D721Med (cell line): Measurements from ENCODE around the gene ZNRD2.

Source experiments
- DNase-seq: peaks from one replicate; pipeline ENCODE4 v3.0.0; 2011; ENCODE audit warnings: low spot score; ENCODE audit not compliant: insufficient read length
- FAIRE-seq: peaks from 2 replicates; lab custom pipeline; 2011; peaks lifted over from hg19 to GRCh38; lab: Jason Lieb, UNC
- TF ChIP-seq, protein P1 (sequence below): IDR thresholded peaks from 2 replicates; pipeline ENCODE4 v1.5.1; 2012; ENCODE audit warnings: mild to moderate bottlenecking, control low read depth; ENCODE audit not compliant: insufficient read depth; ENCODE audit errors: missing control alignments

Gene ZNRD2

GRCh38 chr11:65526744-65527143, 43.5 kb upstream of the ZNRD2 start:
- TF ChIP-seq, protein P1, sequence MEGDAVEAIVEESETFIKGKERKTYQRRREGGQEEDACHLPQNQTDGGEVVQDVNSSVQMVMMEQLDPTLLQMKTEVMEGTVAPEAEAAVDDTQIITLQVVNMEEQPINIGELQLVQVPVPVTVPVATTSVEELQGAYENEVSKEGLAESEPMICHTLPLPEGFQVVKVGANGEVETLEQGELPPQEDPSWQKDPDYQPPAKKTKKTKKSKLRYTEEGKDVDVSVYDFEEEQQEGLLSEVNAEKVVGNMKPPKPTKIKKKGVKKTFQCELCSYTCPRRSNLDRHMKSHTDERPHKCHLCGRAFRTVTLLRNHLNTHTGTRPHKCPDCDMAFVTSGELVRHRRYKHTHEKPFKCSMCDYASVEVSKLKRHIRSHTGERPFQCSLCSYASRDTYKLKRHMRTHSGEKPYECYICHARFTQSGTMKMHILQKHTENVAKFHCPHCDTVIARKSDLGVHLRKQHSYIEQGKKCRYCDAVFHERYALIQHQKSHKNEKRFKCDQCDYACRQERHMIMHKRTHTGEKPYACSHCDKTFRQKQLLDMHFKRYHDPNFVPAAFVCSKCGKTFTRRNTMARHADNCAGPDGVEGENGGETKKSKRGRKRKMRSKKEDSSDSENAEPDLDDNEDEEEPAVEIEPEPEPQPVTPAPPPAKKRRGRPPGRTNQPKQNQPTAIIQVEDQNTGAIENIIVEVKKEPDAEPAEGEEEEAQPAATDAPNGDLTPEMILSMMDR = no peak
- FAIRE-seq = no peak
- DNase-seq = no peak

DNA sequence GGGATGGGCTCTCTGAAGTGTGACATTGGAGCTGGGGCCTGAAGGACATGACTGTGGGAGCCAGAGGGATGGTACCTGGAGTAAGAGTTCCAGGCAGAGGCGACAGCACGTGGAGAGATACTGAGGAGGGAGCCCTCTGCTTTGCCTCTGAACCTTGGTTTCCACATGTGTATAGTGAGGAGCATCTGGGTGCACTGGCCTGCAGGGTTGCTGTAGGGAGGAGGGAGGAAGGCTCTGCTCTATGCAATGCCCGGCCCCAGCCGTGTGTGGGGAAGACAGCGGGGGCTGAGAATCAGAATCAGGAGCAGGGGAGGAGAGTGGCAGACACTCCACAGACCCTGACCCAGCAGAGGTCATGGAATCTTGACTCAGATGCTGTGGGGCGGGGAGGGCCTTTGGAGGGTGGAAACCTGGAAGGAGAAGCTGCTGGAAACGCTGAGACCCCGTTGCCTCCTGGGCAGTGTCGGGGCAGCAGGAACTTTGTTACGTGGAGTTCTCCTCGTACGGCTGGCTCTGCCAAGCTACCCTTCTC, 41.4 kb upstream of the ZNRD2 start:
- TF ChIP-seq, protein P1 = no peak
- FAIRE-seq (no peak), DNase-seq (peak; percentile 6)

- no peak for FAIRE-seq
- TF ChIP-seq, protein P1 = no peak
- peak; percentile 6 for DNase-seq
Measured at GRCh38 chr11:65529475-65530156, 40.7 kb upstream of the ZNRD2 start.

GRCh38 chr11:65530157-65530496, 40.1 kb upstream of the ZNRD2 start:
- FAIRE-seq = no peak
- peak; percentile 11 for DNase-seq
- TF ChIP-seq, protein P1 = no peak

DNA sequence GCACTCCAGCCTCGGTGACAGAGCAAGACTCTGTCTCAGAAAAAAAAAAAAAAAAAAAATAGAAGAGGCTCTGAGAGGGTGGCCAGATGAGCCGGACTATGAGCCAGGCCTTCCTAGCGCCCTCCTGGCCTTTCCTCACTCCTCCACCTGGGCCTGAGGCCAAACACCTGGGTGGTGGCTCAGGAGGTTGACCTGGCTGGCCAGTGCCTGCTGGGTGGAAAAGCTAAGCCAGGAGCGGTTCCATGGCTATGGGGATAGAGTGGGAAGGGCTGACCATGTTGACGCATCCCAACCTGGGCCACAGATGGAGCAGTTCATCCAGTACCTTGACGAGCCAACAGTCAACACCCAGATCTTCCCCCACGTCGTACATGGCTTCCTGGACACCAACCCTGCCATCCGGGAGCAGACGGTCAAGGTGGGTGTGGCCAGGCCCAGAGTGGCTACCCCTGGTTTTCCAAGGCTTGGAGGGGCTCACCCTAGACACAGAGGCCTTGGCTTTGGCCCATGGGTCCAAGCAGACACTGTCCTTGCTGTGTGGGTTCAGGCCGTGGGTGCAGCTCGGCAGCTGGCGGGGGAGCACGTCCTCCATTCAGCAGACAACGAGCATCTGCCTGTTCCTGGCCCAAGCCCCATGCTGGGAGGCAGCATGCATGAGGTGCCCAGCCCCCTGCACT, 37.8 kb upstream of the ZNRD2 start:
- TF ChIP-seq, protein P1 = no peak
- DNase-seq = no peak
- no peak for FAIRE-seq

GRCh38 chr11:65535102-65535501, 35.2 kb upstream of the ZNRD2 start:
- TF ChIP-seq, protein P1 = no peak
- DNase-seq = no peak
- no peak for FAIRE-seq
